ENCODE data around the gene TNFRSF6B. TPM values are rescaled to one million over a fixed set of nuclear protein-coding genes. Genes with fewer than 3 reads are reported as not detected.

The TNFRSF6B gene
- total RNA-seq, 1 donor from 2014 or later = 7.1 TPM

DNA sequence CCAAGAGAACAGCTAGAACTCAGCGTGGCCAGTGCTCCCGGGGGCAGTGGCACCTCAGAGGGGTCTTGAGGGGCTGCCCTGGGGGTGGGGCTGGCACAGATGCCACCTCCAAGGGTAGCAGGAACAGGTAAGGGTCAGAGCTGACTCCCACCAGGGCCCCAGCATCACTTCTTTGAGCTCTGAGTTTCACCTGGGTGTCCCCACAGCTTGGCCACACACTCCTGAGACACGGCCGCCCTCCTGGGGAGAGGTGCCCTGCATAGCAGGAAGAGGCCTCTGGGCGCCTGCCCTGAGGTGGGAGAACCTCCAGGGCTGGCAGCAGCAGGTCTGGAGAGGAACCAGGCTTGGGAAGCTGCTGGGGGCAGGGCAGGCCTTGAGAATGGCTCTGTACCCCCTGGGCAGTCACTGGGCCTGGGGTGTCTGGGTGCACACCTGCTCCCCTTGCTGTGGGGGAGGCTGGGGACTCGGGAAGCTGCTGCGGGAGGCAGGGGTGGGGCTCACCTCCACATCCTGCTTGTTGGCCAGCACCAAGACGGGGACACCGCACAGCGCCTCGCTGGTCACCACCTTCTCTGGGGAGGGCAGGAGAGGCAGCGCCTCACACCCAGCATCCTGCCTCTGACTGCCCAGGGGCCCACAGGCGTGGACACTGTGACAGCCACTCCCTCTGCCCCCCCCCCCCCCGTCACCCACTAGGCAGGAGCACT lies 5.0 kb downstream of the TNFRSF6B start:
- TF ChIP-seq, protein P1, sequence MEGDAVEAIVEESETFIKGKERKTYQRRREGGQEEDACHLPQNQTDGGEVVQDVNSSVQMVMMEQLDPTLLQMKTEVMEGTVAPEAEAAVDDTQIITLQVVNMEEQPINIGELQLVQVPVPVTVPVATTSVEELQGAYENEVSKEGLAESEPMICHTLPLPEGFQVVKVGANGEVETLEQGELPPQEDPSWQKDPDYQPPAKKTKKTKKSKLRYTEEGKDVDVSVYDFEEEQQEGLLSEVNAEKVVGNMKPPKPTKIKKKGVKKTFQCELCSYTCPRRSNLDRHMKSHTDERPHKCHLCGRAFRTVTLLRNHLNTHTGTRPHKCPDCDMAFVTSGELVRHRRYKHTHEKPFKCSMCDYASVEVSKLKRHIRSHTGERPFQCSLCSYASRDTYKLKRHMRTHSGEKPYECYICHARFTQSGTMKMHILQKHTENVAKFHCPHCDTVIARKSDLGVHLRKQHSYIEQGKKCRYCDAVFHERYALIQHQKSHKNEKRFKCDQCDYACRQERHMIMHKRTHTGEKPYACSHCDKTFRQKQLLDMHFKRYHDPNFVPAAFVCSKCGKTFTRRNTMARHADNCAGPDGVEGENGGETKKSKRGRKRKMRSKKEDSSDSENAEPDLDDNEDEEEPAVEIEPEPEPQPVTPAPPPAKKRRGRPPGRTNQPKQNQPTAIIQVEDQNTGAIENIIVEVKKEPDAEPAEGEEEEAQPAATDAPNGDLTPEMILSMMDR (IDR thresholded peaks at IDR 0.05; ENCODE audit: insufficient read depth, low read length, severe bottlenecking) = no peak
- Histone ChIP-seq H3K27me3 (ENCODE audit: control insufficient read depth, insufficient read depth, low read length) (no peaks in the 10 kb centered on the region), H3K36me3 (ENCODE audit: control insufficient read depth, insufficient read depth, low read length) (peaks cover 18% of the 10 kb centered on the region), H3K4me3 (ENCODE audit: low read depth, low read length) (no peak overlapping the region)
- DNase-seq (ENCODE audit: low read depth) = no peak
- FAIRE-seq = no peak

DNA sequence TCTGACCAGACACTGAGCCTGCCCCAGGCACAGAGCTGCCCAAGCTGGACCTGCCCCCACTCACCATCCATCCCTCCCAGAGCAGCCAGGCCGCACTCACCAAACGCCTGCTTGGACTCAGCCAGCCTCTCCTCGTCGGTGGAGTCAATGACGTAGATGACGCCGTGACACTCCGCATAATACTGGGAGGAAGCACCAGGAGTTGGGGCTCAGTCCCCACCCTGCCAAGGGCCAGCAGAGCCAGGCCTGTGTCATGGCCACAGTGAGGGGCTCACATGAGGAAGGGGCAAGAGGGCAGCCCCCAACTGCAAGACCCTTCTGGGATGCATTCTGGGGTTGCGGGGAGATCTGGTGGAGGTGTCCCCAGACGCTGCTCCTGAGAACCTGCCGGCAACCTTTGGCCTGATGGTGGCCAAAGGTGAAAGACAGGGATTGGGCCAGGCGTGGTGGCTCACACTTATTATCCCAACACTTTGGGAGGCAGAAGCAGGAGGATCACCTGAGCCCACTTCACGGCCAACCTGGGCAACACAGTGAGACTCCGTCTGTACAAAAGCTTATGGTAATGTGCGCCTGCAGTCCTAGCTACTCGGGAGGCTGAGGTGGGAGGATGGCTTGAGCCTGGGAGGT lies 5.7 kb downstream of the TNFRSF6B start:
- Histone ChIP-seq H3K36me3 (ENCODE audit: control insufficient read depth, insufficient read depth, low read length) (peaks cover 19% of the 10 kb centered on the region), H3K27me3 (ENCODE audit: control insufficient read depth, insufficient read depth, low read length) (no peaks in the 10 kb centered on the region), H3K4me3 (ENCODE audit: low read depth, low read length) (no peak overlapping the region)
- TF ChIP-seq, protein P1 (IDR thresholded peaks at IDR 0.05; ENCODE audit: insufficient read depth, low read length, severe bottlenecking) = no peak
- no peak for DNase-seq (ENCODE audit: low read depth)
- no peak for FAIRE-seq

DNA sequence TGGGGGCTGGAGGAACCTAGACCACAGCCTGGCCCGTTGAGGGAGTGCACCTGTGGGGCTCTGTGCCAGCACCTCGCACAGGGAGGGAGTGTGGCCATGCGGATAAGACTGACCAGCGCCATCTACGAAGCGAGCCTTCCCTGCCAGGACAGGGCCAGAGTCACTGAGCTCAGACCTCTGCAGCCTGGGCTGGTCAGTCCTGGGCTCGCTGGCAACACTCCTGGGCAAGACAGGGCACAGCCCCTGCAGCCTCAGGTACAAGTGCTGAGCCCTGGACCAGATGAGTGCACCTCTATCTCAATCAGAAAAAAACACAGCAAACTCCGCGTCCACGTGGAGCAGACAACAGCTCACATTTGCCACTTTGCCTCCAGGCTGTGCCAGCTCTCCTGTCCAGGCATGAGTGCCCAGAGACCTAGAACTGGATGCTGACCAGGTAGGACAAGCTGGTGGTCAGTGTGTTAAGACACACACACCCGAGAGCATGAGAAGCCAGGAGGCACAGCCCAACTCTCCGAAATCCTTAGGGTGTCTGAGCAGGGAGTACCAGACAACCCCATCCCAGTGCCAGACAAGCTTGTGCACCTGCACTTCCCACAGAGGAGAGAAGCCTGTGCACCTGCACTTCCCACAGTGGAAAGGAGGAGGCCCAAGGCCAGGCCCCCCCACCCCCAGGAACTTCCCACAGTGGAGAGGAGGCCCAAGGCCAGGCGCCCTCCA lies 6.5 kb downstream of the TNFRSF6B start:
- Histone ChIP-seq H3K36me3 (ENCODE audit: control insufficient read depth, insufficient read depth, low read length) (peaks cover 19% of the 10 kb centered on the region), H3K27me3 (ENCODE audit: control insufficient read depth, insufficient read depth, low read length) (no peaks in the 10 kb centered on the region), H3K4me3 (ENCODE audit: low read depth, low read length) (no peak overlapping the region)
- FAIRE-seq (no peak), DNase-seq (ENCODE audit: low read depth) (no peak)
- TF ChIP-seq, protein P1 (IDR thresholded peaks at IDR 0.05; ENCODE audit: insufficient read depth, low read length, severe bottlenecking) = no peak

DNA sequence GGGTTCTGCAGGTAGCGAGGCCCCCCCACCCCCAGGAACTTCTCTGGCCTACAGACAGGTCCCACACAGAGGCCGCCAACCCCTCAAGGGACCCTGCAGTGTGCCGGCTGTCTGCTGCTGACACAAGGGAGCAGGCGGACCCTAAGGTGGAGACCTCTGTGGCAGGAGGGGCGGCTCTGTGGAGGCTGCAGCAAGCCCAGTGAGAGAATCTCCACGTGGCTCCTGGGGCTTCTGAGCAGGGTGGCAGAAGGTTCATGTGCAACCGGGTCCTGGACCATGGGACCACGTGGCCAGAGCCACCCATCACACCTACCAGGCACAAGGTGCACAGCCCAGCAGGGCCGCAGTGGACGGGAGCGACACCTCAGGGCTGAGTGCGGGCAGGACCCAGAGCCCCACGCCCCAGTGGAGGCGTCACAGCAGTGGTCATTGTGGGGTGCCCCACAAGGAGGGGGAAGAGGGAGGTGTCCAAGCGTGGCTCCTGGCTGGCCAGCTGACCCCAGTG lies 7.1 kb downstream of the TNFRSF6B start:
- Histone ChIP-seq H3K27me3 (ENCODE audit: control insufficient read depth, insufficient read depth, low read length) (no peaks in the 10 kb centered on the region), H3K4me3 (ENCODE audit: low read depth, low read length) (no peak overlapping the region), H3K36me3 (ENCODE audit: control insufficient read depth, insufficient read depth, low read length) (peaks cover 19% of the 10 kb centered on the region)
- DNase-seq (ENCODE audit: low read depth) (no peak), FAIRE-seq (no peak)
- TF ChIP-seq, protein P1 (IDR thresholded peaks at IDR 0.05; ENCODE audit: insufficient read depth, low read length, severe bottlenecking) = no peak

DNA sequence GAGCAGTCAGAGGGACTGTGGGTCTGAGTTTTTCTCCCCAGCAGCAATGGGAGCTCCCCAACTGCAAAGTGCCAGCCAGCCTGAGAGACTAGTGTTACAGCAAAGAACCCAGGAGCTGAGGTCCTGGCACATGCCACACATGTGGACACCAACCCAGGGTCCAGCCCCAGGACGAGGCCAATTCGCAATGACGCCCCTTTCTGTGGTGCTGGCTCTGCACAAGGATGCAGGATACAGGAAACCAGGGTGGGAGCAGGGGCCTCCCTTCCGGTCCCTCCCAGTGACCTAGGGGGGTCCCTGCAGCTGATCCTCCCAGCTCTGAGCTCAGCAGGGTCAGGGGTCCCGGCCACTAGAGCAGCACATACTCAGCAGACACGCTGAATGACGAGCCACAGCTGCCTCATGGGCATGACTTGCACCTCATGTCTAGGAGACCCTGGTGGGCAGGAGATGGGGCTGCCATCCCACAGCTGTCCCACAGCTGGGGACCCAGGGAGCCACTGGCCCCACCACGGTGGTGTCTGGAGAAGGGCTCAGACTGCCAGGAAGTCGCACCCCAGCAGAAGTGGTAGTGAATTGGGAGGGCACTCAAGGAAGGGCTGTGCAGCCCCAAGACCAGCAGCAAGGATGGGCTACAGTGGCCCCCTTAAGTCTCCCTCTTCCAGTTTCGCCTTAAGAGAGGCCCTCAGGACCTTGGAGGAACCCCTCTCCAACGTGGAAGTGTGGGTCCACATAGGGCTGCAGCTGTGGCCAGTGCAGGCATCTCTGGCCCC lies 7.7 kb downstream of the TNFRSF6B start:
- FAIRE-seq = no peak
- no peak for DNase-seq (ENCODE audit: low read depth)
- H3K27me3 ChIP-seq (ENCODE audit: control insufficient read depth, insufficient read depth, low read length) = no peaks in the 10 kb centered on the region
- TF ChIP-seq, protein P1 (IDR thresholded peaks at IDR 0.05; ENCODE audit: insufficient read depth, low read length, severe bottlenecking) = no peak
- H3K4me3 ChIP-seq (ENCODE audit: low read depth, low read length) = no peak overlapping the region
- H3K36me3 ChIP-seq (ENCODE audit: control insufficient read depth, insufficient read depth, low read length) = peaks cover 24% of the 10 kb centered on the region
